Limb (tissue), 2 donors: Measurements from ENCODE around the gene MPV17L2.

Experiments used
- DNase-seq, 2 donors: peaks; one replicate each; pipeline ENCODE4 v3.0.0-alpha.2; 2016; ENCODE audit errors: extremely low spot score in 2 of 2

MPV17L2 gene

GRCh38 chr19:18160493-18160970 is 32.5 kb upstream of the MPV17L2 start:
- no peak for DNase-seq

- peak; percentile 48 to 86 for DNase-seq
These were observed 31.9 kb upstream of the MPV17L2 start for GRCh38 chr19:18160971-18161635.

GRCh38 chr19:18161636-18162002 is 31.4 kb upstream of the MPV17L2 start:
- DNase-seq = no peak

GRCh38 chr19:18164072-18164471 is 28.9 kb upstream of the MPV17L2 start:
- DNase-seq = no peak

GRCh38 chr19:18165794-18166544 is 27.0 kb upstream of the MPV17L2 start:
- DNase-seq = no peak

GRCh38 chr19:18167011-18167410 is 26.0 kb upstream of the MPV17L2 start:
- DNase-seq = no peak

- DNase-seq = no peak
These were observed 24.9 kb upstream of the MPV17L2 start for GRCh38 chr19:18167975-18168645.

GRCh38 chr19:18168673-18169381 is 24.2 kb upstream of the MPV17L2 start:
- no peak for DNase-seq

- no peak for DNase-seq
These were observed 22.2 kb upstream of the MPV17L2 start for GRCh38 chr19:18170714-18171255.

GRCh38 chr19:18171605-18172327 is 21.3 kb upstream of the MPV17L2 start:
- DNase-seq = no peak

- DNase-seq = no peak
These were observed 20.5 kb upstream of the MPV17L2 start for GRCh38 chr19:18172331-18173053.

- no peak for DNase-seq
These were observed 19.9 kb upstream of the MPV17L2 start for GRCh38 chr19:18173054-18173571.

GRCh38 chr19:18173572-18174288 is 19.3 kb upstream of the MPV17L2 start, which contains the start of gene IFI30:
IFI30 (plus strand) TSS chr19:18173813; CDS start chr19:18173842, 29 bp downstream.
- peak in 1 of 2 donors; percentile 13 for DNase-seq

GRCh38 chr19:18174983-18175382 is 18.0 kb upstream of the MPV17L2 start:
- no peak for DNase-seq

GRCh38 chr19:18176367-18177310 is 16.4 kb upstream of the MPV17L2 start:
- DNase-seq = no peak

GRCh38 chr19:18179957-18180356 is 13.1 kb upstream of the MPV17L2 start:
- no peak for DNase-seq

GRCh38 chr19:18183529-18183928 is 9.5 kb upstream of the MPV17L2 start:
- no peak for DNase-seq

GRCh38 chr19:18185538-18185937 is 7.5 kb upstream of the MPV17L2 start:
- no peak for DNase-seq
